Body of pancreas (tissue), 4 donors: ENCODE measurements around the gene MRPL40. TPM values are rescaled to one million over a fixed set of nuclear protein-coding genes. Genes with fewer than 3 reads are reported as not detected.

Source experiments
- ATAC-seq: fragments of 150-250 bp; one replicate; pipeline ENCODE4 v1.9.1; 2016
- DNase-seq, 4 donors: peaks; one replicate each; pipeline ENCODE4 v3.0.0-alpha.2; 2019
- H3K27ac ChIP-seq, 4 donors: fragments of 200-600 bp; sonication (generic); 1 replicate in 3 of 4; 2 replicates in 1 of 4; pipeline versions ENCODE4 v1.5.1 to v1.6.1; 2016 to 2019; ENCODE audit warnings: mild to moderate bottlenecking in 1 of 4, mixed read lengths in 1 of 4, moderate library complexity in 1 of 4
- H3K27me3 ChIP-seq, 2 donors: fragments of 200-600 bp; sonication (generic); one replicate each; pipeline ENCODE4 v1.6.0; 2016; ENCODE audit warnings: mild to moderate bottlenecking in 1 of 2
- H3K36me3 ChIP-seq, 2 donors: fragments of 200-600 bp; sonication (generic); replicated peaks in 1 of 2; 2 replicates each; pipeline ENCODE4 v1.5.1; 2016; ENCODE audit warnings: low read depth in 2 of 2; ENCODE audit not compliant: insufficient read depth in 1 of 2
- H3K4me1 ChIP-seq: fragments of 200-600 bp; sonication (generic); one replicate; pipeline ENCODE4 v1.6.0; 2016
- H3K4me3 ChIP-seq, 2 donors: fragments of 200-600 bp; sonication (generic); 1 replicate in 1 of 2; 2 replicates in 1 of 2; pipeline ENCODE4 v1.5.1; 2016 to 2019
- H3K9me3 ChIP-seq, 3 donors: fragments of 200-600 bp; sonication (generic); 1 replicate in 2 of 3; 2 replicates in 1 of 3; pipeline ENCODE4 v1.5.1; 2016
- POLR2A ChIP-seq, 3 donors: fragments of 450-650 bp; IDR thresholded peaks; one replicate each; pipeline ENCODE4 v1.6.1; 2016; ENCODE audit warnings: antibody characterized with exemption in 3 of 3, mild to moderate bottlenecking in 2 of 3
- WGBS, 2 donors: methylation state at CpG; one replicate each; pipeline ENCODE4 v1.1.5; 2017; 5-methylcytosine and 5-hydroxymethylcytosine counted together
- intact Hi-C: fragments of 100-400 bp; cut with DNase I; formaldehyde crosslinking; loops from one replicate; pipeline ENCODE4 v1.15.1; 2023
- total RNA-seq, 2 donors: library from RNA; depleted of rRNA; stranded (reverse); fragments of >200 nt; gene quantifications; one replicate each; pipeline ENCODE4 v1.1.0, GENCODE V29; 2016
- TF ChIP-seq, protein P1 (sequence below), 7 experiments: fragments of 450-650 bp in 4 of 7; fragments of 200-600 bp in 3 of 7; sonication (generic) in 3 of 7; IDR thresholded peaks; one replicate each; pipeline ENCODE4 v1.5.1; 2016 to 2019; ENCODE audit warnings: antibody characterized with exemption in 7 of 7

The MRPL40 gene
- total RNA-seq, 2 donors from 2014 or later, result 4.0 to 13.5 TPM

DNA sequence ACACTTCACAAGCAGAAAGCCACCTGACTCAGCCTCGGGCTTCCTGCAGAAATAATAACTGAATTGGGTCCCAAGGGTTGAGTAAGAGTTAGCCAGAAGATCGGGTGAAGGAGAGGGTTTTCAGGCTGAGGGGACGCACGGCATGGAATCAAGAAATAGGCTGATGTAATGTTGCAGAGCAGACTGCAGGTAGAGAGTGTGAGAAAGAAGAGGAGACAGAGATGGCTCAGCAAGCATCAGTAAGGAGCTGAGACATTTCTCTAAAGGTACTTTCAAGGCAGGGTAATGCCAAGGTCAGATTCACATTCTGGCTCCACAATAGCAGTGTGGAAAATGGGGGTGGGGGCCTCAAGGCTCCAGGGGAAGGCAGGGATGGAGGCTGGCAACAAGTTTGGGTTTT lies 19.4 kb upstream of the MRPL40 start:
- 80 to 88% methylated on average over 4 of the region's 4 CpGs for WGBS, 2 donors

DNA sequence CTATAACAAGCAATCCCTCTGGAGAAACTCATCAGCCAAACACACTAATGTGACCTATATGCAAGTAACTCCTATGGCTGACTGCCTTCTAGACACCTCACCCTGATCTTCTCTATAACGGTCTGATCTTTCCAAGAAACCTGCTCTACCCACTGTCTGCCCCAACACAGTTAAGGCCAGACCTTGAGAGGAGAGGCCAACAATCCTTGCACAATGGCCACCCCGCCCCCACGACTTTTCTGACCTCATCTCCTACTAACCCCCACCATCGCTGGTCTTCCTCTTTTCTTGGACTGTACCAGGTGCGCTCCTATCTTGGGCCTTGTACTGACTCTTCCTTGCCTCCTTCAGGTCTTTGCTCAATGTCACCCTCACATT lies 13.3 kb upstream of the MRPL40 start:
- Histone ChIP-seq H3K4me3 (no peak overlapping the region), H3K27ac (no peak overlapping the region), H3K4me1 (peaks cover 4% of the 10 kb centered on the region), H3K9me3 (no peaks in the 10 kb centered on the region), H3K27me3 (no peaks in the 10 kb centered on the region), H3K36me3 (no peaks in the 10 kb centered on the region)
- no peak for TF ChIP-seq POLR2A (IDR thresholded peaks at IDR 0.05)
- TF ChIP-seq, protein P1, sequence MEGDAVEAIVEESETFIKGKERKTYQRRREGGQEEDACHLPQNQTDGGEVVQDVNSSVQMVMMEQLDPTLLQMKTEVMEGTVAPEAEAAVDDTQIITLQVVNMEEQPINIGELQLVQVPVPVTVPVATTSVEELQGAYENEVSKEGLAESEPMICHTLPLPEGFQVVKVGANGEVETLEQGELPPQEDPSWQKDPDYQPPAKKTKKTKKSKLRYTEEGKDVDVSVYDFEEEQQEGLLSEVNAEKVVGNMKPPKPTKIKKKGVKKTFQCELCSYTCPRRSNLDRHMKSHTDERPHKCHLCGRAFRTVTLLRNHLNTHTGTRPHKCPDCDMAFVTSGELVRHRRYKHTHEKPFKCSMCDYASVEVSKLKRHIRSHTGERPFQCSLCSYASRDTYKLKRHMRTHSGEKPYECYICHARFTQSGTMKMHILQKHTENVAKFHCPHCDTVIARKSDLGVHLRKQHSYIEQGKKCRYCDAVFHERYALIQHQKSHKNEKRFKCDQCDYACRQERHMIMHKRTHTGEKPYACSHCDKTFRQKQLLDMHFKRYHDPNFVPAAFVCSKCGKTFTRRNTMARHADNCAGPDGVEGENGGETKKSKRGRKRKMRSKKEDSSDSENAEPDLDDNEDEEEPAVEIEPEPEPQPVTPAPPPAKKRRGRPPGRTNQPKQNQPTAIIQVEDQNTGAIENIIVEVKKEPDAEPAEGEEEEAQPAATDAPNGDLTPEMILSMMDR (IDR thresholded peaks at IDR 0.05), result no peak
- 74 to 83% methylated on average over 5 of the region's 5 CpGs for WGBS, 2 donors
- DNase-seq (no peak), ATAC-seq (no peak)
- intact Hi-C loops, result no loop called here

More for the DNA sequence above, 19.4 kb upstream of the MRPL40 start:
- Histone ChIP-seq H3K27ac (no peak overlapping the region), H3K9me3 (no peaks in the 10 kb centered on the region), H3K36me3 (peaks cover 0 to 2% of the 10 kb centered on the region in 2 donors), H3K4me1 (peaks cover 5% of the 10 kb centered on the region), H3K27me3 (no peaks in the 10 kb centered on the region), H3K4me3 (no peak overlapping the region)
- TF ChIP-seq, protein P1 (IDR thresholded peaks at IDR 0.05), result no peak
- TF ChIP-seq POLR2A (IDR thresholded peaks at IDR 0.05), result no peak
- intact Hi-C loops, result no loop called here
- ATAC-seq (no peak), DNase-seq (no peak)

DNA sequence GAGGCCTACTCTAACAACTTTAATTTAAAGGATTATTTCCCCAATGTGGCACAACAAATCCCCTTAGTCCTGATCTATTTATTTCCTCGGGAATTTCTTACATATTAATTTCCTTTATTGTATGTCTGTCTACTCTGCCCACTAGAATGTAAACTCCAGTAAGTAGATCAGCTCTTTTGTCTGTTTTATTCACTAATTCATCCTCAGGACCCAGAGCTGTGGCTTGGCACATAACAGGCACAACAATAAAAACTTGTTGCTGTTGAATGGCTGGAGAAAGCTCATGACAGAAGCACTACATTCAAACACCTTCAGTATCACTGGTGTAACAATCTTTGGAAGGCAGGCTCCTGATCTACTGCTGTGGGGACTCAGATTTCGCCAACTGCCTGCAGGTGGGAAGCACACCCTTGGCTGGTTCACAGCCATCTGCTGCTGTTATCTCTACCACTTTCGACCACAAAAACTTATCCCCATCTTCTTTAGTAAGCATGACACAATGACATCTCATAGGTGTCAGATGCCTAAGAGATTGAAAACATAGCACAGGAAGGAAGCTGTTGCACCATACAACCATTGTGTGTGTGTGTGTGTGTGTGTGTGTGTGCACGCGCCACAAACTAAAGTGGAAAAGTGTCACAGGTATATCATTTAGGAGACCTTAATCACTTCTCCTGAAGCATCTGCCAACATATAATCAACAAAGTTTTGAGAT lies 12.7 kb upstream of the MRPL40 start:
- Histone ChIP-seq H3K27me3 (no peaks in the 10 kb centered on the region), H3K4me3 (no peak overlapping the region), H3K36me3 (no peaks in the 10 kb centered on the region), H3K9me3 (no peaks in the 10 kb centered on the region), H3K27ac (no peak overlapping the region), H3K4me1 (peaks cover 8% of the 10 kb centered on the region)
- WGBS, 2 donors, result 65 to 68% methylated on average over 5 of the region's 5 CpGs
- no peak for ATAC-seq
- TF ChIP-seq POLR2A (IDR thresholded peaks at IDR 0.05), result no peak
- TF ChIP-seq, protein P1 (IDR thresholded peaks at IDR 0.05), result no peak
- intact Hi-C loops, result no loop called here
- no peak for DNase-seq

DNA sequence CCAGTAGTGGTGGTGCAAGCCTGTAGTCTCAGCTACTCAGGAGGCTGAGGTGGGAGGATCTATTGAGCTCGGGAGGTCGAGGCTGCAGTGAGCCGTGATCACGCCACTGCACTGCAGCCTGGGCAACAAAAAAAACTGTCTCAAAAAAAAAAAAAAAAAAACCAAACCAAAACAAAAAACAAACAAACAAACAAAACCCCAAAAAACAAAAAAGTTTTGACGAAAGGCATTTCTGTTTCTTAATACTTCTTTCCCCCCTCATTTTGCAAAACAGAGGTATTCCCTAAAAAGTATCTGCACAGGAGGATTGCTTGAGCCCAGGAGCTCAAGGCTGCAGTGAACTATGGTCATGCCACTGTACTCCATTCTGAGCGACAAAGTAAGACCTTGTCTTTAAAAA lies 12.0 kb upstream of the MRPL40 start:
- WGBS, 2 donors, result 94% methylated on average over 6 of the region's 6 CpGs
- no peak for DNase-seq
- H3K27ac ChIP-seq, result no peak overlapping the region
- peaks cover 8% of the 10 kb centered on the region for H3K4me1 ChIP-seq
- H3K4me3 ChIP-seq, result no peak overlapping the region
- no peak for ATAC-seq
- no peaks in the 10 kb centered on the region for H3K36me3 ChIP-seq
- no peaks in the 10 kb centered on the region for H3K27me3 ChIP-seq
- no peaks in the 10 kb centered on the region for H3K9me3 ChIP-seq
- no peak for TF ChIP-seq POLR2A (IDR thresholded peaks at IDR 0.05)
- TF ChIP-seq, protein P1 (IDR thresholded peaks at IDR 0.05), result no peak
- intact Hi-C loops, result no loop called here
